ENCODE measurements around the gene MRPL39.

GRCh38 chr21:25589887-25590286 is 17.4 kb downstream of the MRPL39 start:
- TF ChIP-seq CTCF (IDR thresholded peaks at IDR 0.05) (no peak), POLR2A (IDR thresholded peaks at IDR 0.05) (no peak)
